Measurements from ENCODE around the gene ZFYVE26. TPM values are rescaled to one million over a fixed set of nuclear protein-coding genes. Genes with fewer than 3 reads are reported as not detected.

ZFYVE26 gene
- polyA plus RNA-seq (ENCODE audit: insufficient read length in 3 of 3), result 10 to 100 TPM; 15.1 to 20.6 (median 19.6) TPM
- long read RNA-seq, donor 1, partial matches to known transcripts, result 0 of 1 reads
- long read RNA-seq, donor 1, other reads (novel, unspliced or antisense), result 0 of 1 reads
- long read RNA-seq, donor 2, partial matches to known transcripts, result 0 of 2 reads
- long read RNA-seq, donor 2, other reads (novel, unspliced or antisense), result 0 of 2 reads
- long read RNA-seq, donor 3, result 0 reads
- long read RNA-seq, donor 4, partial matches to known transcripts, result 5 of 5 reads
- long read RNA-seq, donor 4, other reads (novel, unspliced or antisense), result 0 of 5 reads
- long read RNA-seq, donor 5, result 0 reads
- long read RNA-seq, donor 6, result 0 reads
- long read RNA-seq, donor 7, partial matches to known transcripts, result 0 of 1 reads
- long read RNA-seq, donor 7, other reads (novel, unspliced or antisense), result 0 of 1 reads
- long read RNA-seq, donor 8, result 0 reads
- long read RNA-seq, donor 9, partial matches to known transcripts, result 0 of 4 reads
- long read RNA-seq, donor 9, other reads (novel, unspliced or antisense), result 0 of 4 reads
- long read RNA-seq, donor 10, partial matches to known transcripts, result 0 of 1 reads
- long read RNA-seq, donor 10, other reads (novel, unspliced or antisense), result 0 of 1 reads
- long read RNA-seq, donor 11, result 0 reads
- long read RNA-seq, donor 12, partial matches to known transcripts, result 0 of 3 reads
- long read RNA-seq, donor 12, other reads (novel, unspliced or antisense), result 0 of 3 reads
- long read RNA-seq, donor 13, result 0 reads
- long read RNA-seq, donor 14, result 0 reads
- long read RNA-seq, donor 15, result 0 reads
- long read RNA-seq, donor 16, partial matches to known transcripts, result 0 of 1 reads
- long read RNA-seq, donor 16, other reads (novel, unspliced or antisense), result 0 of 1 reads

DNA sequence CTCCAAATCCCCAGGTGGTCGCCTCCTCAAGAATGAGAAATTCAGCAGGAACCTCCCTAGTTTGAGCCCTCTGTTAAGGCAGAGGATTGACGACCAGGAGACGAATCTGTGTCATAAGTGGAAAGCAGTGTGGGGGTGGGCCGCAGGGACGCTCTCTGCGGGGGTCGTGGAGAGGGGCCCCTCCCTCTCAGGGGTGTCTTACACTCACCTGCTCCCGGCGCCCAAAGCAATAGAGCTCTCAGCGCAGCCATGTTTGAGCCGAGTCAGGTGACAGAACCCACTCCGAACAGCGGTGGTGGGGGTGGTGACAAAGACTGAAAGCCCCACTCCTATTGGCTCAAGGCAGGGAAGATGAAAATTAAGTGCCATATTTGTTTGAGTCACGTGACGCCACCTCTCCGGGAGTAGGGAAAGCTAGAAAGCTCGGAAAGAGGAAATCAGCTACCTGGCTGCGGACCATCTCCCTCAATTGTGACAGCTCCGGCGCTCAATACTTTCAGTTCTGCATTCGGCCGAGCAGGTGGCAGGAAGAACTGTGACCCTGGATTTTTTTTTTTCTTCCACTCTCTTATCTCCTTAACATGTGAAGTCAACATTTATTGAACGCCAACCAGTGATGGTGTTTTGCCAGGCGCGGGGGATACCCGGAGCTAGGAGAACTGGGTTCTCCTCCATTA is at the start of gene ZFYVE26:
Gene ZFYVE26, minus strand, starts transcription at position 265 of the 677 bp plus-strand sequence. CDS start 627 bp downstream, outside the sequence.
- DNase-seq, result peak; percentile 97

DNA sequence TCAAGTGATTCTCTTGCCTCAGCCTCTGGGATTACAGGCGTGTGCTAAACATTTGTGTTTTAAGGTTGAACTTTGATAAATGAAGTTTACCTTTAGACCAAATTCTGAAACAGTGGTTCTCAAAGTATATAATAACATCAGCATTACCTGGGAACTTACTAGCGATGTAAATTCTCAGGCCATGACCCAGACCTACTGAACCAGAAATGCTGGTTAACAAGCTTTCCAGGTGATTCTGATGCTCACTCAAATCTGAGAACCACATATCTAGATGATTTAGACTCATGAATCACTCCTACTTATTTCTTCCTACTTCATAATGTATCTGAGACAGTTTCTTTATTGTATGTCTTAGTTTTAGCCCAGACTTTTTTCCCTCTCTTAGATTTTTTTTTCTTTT is 46.8 kb upstream of the ZFYVE26 start:
- no peak for DNase-seq

DNA sequence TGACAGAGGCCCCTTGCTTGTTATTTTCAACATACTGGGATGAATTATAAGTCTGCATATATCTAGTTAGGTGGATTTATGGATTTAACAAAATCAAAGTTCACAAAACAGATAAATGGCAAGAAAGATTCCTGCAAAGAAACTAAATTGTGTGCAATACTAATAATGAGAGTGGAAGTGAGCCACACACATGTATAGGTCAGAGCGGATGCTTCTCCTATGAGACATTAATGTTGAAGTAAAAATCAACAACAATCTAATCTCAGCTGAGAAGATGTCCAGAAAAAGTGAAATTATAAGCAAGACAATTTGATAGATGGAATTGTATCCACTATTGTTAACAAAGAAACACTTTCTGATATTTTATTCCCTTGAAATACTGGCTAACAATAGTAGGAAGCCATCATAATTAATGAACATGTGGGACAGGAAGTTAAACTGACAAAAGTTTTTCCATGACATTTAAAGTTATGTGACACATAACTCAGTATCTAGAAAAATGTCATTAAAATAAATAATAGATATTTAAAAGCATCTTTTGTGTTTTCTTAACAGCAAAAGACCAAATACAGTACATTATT is 42.9 kb upstream of the ZFYVE26 start:
- DNase-seq, result no peak

DNA sequence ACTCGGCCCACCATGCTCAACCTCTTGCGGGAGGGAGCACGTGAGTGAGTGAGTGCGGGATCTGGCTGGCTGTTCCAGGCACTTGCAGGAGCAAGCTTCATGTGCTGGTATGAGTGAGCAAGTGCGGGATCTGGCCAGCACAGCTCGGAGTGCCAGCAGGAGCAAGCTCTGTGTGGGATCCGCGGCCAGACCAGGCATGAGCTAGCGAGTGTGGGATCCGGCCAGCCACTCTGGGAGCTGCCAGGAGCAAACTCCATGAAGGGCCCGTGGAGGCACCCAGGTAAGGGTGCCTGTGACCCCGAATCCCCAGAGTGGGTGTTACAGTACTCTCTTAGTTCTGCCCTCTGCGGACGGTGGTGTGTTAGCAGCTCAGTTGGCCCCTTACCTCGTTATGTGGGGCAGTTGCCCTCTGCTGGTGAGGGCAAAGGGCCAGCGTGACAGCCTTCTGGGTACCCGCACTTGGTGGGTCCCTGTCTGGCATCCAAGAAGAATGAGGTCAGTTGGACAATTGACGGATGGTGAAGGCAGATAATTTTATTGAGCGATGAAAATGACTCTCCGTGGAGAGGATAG is 41.5 kb upstream of the ZFYVE26 start:
- no peak for DNase-seq

DNA sequence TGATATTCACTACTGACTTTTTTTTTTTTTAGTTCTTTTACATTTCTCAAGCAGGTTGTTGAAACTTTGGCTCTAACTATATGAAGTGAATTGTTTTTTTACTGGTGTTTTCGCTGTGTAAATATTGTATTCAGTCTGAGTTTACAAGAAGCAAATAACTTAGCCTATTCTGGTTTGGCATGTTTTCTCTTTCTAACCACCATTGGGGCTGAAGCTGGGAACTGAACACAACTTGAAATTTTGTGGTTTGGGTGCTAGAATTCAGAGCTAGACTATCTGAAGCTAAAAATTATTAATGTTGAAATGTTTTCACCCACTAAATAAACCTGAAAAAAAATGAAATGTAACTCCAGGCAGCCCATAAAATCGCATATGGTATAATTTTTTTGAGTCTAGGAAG is 40.4 kb upstream of the ZFYVE26 start:
- no peak for DNase-seq

DNA sequence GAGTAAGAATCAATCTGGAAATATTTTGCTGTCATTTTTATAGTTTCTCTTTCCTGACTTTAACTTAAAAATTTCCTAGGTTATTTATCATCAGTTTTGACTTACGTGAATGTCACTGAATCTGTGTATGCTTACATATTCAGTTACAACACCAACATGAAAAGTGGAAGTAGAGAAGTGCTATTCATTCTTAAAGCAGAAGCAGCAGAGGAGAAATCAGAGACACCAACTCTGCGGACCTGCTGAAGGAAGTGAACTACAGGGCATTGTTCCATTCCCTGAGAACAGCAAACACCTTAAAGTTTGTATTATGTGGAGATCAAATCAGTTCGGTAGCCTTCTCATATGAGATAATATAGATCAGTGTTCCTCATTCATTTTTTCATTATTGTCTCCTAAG is 37.3 kb upstream of the ZFYVE26 start:
- no peak for DNase-seq

DNA sequence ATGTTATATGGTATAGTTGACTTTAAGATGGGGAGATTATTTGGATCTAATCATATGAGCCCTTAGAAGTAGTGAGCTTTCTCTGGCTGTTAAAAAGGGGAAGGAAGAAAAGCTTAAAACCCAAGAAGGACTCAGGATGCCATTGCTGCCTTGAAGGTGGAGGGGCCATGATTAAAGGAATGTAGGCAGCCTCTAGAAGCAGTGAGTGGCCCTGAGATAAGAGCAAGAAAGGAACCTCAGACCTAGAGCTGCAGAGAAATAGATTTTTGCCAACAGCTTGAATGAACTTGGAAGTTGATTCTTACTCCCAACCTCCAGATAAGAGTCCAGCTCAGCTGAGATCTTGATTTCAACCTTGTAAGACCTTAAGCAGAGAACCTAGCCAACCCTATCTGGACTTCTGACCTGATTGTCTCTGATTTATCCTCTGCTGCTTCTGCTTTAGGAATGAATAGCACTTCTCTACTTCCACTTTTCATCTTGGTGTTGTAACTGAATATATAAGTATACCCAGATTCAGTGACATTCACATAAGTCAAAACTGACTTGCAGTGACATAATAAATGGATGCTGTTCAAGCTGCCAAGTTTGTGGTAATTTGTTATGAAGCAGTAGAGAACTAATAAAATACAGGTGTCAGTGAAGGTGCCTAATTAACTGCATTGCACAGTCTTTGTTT is 36.7 kb upstream of the ZFYVE26 start:
- no peak for DNase-seq

DNA sequence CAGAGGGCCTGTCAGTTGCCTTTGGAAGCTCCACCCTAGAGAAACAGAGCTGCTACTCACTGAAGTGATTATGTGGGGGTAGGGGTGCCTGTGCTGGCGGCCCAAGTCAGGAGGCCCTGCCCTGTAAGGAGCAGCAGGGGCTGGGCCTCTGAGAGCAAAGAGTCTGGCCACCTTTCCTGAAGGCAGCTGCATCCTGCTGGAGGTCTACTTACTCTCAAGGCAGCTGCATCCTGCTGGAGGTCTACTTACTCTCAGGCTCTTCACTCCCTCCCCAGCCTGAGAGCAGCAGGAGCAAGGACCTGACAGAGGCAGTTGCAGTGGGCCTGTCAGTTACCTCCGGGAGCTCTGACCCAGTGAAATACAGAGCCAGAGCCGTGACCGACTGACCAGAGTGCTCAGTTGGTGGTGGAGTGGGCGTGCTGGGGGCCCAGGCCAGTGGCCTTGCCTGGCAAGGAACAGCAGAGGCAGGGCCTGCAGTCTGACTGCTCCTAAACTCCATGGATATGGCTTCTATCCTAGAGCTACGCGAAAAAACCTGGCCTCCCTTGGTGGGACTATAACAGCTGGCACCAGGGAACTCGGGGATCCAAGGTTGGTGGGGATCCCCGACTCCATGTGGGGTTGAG is 35.5 kb upstream of the ZFYVE26 start:
- no peak for DNase-seq

DNA sequence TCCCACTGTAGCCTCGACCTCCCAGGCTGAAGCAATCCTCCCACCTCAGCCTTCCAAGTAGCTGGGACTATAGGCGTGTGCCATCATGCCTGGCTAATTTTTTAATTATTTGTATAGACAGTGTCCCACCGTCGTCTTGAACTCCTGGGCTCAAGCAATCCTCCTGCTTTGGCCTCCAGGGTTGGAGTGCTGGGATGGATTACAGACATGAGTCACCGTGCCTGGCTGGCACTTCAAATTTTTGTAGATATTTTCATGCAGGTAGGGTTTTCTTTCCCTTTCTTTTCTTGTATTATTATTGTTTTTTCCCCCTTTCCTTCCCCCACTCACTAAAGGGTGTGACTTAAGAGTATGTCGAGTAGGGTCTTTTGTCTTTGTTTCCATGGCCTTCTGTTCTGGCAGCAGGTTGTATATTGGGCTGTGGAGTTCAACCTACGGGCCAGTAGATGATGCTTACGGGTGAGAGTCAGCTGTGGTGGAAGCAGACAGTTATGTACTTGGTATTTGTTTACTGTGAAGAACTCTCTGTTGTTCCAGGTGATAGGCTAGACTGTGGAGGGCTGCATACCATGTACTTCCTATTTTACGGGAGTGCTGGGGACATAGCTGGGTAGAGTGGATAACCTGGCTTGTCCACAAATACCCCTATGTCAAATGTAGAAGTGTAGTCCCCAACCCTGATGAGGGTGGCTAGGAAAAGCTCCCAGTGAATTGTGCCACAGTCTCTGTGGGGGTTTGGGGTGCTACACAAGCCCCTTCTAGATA is 33.9 kb upstream of the ZFYVE26 start:
- DNase-seq, result no peak

DNA sequence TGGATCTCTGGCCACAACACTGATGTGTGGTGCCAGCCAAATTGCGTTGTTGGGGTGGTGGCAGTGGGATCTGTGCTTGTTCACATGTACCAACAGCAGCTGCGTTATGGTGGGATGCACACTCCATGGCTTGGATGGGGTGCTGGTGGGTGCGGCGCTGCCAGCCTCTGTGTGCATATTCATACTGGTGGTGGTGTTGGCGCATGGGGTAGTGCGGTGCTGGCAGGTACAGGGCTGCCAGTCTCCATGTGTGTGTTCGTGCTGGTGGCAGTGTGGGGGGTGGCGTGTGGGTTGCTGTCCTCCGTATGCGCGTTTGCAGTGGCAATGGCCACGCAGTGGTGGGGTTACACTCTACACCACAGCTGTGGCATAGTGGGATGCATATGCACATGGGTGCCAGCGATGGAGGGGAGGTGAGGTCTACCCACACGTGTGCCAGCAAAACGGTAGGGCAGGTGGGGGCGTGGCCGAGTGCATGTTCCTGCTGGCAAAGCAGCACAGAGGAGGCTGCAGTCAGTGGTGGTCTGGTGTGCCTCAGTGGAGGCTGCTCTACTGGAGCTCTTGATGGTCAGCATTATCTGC is 29.7 kb upstream of the ZFYVE26 start:
- DNase-seq, result no peak

DNA sequence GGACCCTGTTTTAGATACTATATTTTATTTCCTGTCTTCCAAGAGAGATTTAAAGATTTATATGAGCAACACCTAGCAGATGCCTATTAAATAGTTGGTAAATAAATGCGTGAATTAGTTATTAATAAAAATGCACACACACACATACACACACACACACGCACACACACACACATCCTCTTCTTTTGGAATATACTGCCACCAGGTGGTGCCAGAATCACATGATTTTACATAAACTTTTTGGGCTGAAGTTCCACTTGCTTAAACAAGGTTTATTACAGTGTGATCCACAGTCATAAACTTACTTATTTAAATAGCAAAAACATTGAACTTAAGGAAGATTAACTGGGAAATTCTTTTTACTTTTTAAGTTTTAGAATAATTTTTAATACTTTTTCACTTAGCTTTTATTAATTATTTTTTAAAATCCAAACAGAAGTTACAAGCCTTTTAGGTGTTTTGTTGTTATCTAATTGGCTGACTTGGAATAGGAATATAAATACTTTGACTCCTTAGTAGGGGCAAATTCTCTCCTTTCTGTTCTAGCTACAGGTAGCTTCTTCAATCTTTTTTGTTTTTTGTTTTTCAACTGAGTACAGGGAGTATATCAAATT is 20.7 kb upstream of the ZFYVE26 start:
- peak; percentile 77 for DNase-seq

DNA sequence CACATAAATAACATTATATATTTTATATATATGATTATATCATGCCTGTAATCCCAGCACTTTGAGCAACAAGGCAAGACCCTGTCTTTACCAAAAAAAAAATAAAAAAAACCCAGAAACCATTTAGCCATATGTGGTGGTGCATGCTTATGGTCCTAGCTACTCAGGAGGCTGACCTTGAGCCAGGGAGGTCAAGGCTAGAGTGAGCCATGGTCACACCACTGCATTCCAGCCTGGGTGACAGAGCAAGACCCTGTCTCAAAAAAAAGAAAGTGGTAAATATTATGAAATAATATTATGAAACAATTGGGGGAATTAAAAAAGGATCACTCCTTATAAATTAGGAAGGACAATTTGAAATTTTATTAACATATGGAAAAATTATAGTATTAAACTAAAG is 19.2 kb upstream of the ZFYVE26 start:
- DNase-seq, result no peak

DNA sequence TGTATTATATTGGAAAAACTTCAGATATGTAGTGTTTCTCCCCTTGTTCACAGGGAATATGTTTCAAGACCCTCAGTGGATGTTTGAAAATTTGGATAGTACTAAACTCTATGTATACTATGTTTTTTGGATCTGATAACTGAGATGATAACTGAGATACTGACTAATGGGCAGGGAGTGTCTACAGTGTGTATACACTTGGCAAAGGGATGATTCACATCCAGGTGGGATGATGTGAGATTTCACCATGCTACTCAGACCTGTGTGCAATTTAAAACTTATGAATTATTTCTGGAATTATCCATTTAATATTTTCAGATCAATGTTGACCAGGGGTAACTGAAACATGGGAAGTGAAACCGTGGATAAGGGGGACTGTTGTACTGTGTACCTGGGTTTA is 17.0 kb upstream of the ZFYVE26 start:
- DNase-seq, result no peak

DNA sequence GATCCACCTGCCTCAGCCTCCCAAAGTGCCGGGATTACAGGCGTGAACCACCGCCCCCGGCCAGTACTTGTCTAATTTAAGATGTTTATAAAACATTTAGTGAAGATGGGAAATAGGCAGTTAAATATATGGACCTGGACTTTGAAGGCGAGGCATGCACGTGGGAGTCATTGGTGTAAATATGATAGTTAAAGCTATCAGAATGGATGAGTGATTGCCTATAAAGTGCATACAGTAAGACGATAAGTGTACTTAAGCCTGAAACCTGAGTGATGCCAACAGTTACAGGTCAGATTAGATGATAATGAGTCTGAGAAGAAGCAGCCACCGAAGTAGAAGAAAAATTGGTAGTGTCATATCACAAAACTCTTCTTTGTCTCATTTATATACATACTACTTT is 14.7 kb upstream of the ZFYVE26 start:
- no peak for DNase-seq

DNA sequence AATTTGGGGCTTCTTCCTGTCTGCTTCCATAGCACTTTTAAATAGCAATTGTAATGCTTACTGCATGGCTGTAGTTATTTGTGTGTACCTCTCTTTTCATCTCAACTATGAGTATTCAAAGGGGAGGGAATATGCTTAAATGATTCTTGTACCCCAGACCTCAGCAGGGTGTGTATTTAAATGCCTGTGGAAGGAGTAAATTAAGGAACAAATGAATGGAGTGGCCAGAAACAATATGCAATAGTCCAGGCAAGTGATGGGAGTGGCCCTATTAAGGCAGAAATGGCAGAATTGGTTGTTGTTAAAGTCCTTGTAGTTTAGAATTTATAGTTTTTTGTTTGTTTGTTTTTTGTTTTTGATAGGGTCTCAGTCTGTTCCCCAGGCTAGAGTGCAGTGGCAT is 4.7 kb upstream of the ZFYVE26 start:
- no peak for DNase-seq

DNA sequence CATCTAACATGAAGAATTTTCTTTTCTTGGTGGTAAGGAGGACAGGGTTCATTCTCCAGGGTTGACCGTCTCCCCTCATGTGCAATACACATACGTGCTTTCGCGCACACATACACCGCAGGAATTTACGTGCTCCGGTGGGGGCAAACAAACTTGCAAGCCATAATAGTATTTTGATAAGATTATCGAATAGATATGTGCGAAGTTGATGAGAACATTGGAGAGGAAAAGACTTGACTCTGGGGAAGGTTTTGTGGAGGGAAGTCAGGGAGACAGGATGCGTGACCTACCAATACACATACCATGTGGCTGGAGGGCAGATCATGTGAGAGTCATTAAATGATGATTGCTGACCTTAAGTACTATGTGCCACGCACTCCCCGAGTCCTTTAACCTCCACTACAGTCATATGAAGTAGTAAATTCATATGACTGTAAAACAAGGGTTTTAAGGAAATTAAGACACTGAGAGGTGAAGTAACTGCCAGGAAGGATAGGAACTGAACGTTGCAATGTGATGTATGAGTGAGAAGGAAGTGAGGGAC is 4.1 kb upstream of the ZFYVE26 start:
- peak; percentile 23 for DNase-seq

DNA sequence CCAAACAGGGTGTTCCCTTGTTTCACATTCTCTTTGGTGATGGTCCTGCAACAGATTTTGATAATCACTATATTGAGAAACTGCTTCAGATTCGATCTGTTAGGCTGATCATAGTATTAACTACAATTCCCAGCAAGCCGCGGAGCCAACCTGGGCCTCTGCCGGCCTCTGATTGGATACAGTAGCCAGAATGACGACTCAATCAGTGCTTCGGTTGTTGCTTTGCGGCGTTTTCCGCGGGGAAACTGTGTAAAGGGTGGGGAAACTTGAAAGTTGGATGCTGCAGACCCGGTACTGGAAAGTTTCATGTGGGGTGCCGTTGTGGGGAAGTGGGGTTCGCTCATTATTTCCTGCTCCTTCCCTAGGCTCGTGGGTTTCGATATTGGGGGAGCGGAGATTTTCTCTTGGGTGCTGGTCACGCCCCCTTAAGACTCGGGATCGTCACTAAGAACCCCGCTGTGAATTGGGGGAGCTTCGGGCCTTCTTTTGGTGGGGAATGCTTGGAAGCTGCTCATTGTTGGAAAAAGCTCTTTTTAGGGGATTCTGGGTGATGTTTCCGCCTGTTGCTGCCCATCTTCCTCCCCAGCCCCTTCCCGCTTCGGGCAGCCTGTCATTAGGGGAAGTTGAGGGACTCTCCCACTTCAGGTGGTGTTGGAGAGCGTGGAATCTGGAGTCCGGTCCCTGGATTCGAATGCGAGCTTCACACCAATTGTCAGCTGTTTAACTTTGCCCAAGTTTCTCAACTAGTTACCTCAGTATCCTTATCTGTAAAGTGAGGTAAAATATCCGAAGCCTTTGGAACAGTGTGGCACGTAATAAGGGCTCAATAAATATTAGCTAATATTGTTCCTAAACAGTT is 3.4 kb upstream of the ZFYVE26 start, which contains the start of gene RAD51B:
Gene RAD51B, plus strand, starts transcription at position 217 of the 859 bp plus-strand sequence.
- DNase-seq, result peak; percentile 90
